CD4-positive, alpha-beta T cell treated with Interleukin-17A for 4 hours (primary cell): Measurements from ENCODE around the gene ARAP2.

Source experiments
- DNase-seq: peaks from one replicate; pipeline ENCODE4 v3.0.0-alpha.2; 2020; ENCODE audit warnings: mixed read lengths

The ARAP2 gene

GRCh38 chr4:36038491-36038890 lies 205.8 kb downstream of the ARAP2 start:
- no peak for DNase-seq

GRCh38 chr4:36037127-36037526 lies 207.2 kb downstream of the ARAP2 start:
- no peak for DNase-seq

GRCh38 chr4:36029951-36030350 lies 214.4 kb downstream of the ARAP2 start:
- DNase-seq, result no peak

GRCh38 chr4:36027203-36027602 lies 217.1 kb downstream of the ARAP2 start:
- no peak for DNase-seq

- DNase-seq, result no peak
Observed at GRCh38 chr4:36026348-36026880, 217.9 kb downstream of the ARAP2 start.

- no peak for DNase-seq
Observed at GRCh38 chr4:36024901-36025660, 219.2 kb downstream of the ARAP2 start.

- no peak for DNase-seq
Observed at GRCh38 chr4:36020351-36020750, 224.0 kb downstream of the ARAP2 start.
